Right kidney (tissue), 9 donors: ENCODE measurements around the gene THSD1.

ENCODE experiments used
- DNase-seq: peaks from one replicate; pipeline ENCODE4 v3.0.0-alpha.2; 2016
- long read RNA-seq, 8 donors: transcript quantifications; one replicate each; lab custom pipeline, GENCODE V29; 2026

Gene THSD1, protein sequence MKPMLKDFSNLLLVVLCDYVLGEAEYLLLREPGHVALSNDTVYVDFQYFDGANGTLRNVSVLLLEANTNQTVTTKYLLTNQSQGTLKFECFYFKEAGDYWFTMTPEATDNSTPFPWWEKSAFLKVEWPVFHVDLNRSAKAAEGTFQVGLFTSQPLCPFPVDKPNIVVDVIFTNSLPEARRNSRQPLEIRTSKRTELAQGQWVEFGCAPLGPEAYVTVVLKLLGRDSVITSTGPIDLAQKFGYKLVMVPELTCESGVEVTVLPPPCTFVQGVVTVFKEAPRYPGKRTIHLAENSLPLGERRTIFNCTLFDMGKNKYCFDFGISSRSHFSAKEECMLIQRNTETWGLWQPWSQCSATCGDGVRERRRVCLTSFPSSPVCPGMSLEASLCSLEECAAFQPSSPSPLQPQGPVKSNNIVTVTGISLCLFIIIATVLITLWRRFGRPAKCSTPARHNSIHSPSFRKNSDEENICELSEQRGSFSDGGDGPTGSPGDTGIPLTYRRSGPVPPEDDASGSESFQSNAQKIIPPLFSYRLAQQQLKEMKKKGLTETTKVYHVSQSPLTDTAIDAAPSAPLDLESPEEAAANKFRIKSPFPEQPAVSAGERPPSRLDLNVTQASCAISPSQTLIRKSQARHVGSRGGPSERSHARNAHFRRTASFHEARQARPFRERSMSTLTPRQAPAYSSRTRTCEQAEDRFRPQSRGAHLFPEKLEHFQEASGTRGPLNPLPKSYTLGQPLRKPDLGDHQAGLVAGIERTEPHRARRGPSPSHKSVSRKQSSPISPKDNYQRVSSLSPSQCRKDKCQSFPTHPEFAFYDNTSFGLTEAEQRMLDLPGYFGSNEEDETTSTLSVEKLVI
- long read RNA-seq, donor 1, result 0 reads
- long read RNA-seq, donor 2, partial matches to known transcripts, result 0 of 1 reads
- long read RNA-seq, donor 2, other reads (novel, unspliced or antisense), result 0 of 1 reads
- long read RNA-seq, donor 3, partial matches to known transcripts, result 0 of 1 reads
- long read RNA-seq, donor 3, other reads (novel, unspliced or antisense), result 0 of 1 reads
- long read RNA-seq, donor 4, result 0 reads
- long read RNA-seq, donor 5, partial matches to known transcripts, result 0 of 2 reads
- long read RNA-seq, donor 5, other reads (novel, unspliced or antisense), result 0 of 2 reads
- long read RNA-seq, donor 6, partial matches to known transcripts, result 5 of 8 reads
- long read RNA-seq, donor 6, other reads (novel, unspliced or antisense), result 0 of 8 reads
- long read RNA-seq, donor 7, partial matches to known transcripts, result 0 of 3 reads
- long read RNA-seq, donor 7, other reads (novel, unspliced or antisense), result 0 of 3 reads
- long read RNA-seq, donor 8, partial matches to known transcripts, result 0 of 1 reads
- long read RNA-seq, donor 8, other reads (novel, unspliced or antisense), result 0 of 1 reads

DNA sequence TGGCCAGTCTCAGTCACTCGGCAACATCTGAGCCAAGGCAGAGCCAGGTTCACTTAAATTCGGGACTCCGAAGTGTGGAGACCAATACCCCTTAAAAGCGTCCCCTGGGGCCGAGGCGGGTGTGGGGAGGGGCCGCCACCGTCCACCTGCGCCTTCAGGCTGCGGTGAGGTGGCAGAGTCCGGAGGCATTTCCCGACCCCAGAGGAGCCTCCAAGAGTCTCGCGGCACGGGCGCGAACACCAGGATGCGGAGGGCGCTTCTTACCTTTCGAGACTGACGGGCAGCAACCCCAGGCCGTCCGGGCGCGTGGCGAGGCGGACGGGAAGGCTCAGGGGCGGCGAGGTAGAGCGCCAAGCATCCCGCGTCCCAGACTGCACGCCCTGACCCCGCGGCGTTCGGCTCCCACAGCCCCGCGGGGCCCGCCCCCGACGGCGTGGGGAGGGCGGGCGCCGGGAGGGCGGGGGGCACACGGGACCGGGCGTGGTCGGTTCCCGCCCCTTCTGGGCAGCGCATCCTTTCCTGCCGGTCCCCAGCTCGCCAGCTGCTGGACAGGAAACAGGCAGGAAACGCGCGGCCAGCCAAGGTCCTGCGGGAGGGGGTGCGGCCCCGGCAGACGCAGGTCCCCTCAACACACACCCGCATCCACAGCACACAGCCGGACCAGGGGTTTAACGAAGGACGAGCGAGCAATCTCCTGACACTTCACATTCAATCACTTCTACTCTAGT lies at the start of gene THSD1:
THSD1 (minus strand) TSS at position 406 of the 728 bp plus-strand sequence. CDS start 3,572 bp downstream, outside the sequence.
- DNase-seq, result peak; percentile 49

DNA sequence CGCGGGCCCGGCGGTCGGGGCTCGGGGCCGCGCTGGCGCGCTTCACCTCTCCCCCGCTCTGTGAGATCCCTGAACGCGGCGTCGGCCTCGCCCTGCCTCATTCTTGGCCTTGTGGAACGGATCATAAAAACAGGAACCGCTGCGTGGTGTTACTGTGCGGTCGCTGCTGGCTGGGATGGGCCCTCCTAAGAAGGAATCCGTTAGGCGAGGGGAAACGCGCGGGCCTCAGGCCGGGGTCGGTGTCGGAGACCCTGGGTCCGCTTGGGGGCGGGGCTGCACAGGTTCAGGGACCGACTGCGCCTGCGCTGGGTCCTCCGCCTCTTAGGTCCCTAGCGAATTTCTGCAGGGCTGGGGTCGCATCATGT lies 49.7 kb upstream of the THSD1 start:
- DNase-seq, result peak; percentile 99

DNA sequence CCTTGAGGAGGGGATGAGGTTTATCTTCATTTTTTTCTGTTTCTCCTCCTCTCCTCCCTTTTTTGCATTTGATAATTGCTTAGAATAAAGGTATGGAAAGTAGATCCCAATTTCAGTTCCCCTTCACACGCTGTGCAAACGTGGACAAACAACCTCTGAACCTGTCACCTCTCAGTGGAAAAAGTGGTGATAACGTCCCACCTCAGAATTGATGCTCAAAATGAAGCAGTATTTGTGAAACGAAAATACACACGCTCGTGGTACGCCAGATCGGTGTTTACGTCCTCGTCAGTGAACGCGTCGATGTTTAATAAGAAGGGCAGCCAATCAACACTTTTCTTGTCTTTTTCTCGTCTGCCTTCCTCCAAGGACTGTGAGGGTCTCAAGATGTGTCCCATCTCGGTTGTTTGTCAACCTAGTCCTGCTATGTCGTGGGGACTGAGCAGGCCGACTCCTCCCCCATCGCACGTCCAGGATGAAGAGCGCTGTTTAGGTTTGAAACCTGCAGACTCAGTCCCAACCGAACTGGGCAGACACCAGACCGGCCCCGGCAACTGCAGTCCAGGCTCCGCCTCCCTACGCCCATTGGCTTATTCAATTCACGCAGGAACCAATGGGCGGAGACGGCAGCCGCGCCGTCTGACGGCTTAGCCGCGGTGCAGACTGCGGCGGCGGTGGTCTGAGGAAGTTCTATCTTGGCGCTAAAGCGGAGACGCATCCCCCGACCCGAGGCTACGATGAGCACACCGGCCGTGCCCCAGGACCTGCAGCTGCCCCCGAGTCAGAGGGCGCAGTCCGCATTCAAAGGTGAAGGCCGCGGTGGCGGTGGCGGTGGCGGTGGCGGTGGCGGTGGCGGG lies 49.1 kb upstream of the THSD1 start, which contains the start of gene CKAP2:
CKAP2 (plus strand) TSS at position 659 of the 857 bp plus-strand sequence; CDS start at position 738, 79 bp downstream.
- DNase-seq, result peak; percentile 94

DNA sequence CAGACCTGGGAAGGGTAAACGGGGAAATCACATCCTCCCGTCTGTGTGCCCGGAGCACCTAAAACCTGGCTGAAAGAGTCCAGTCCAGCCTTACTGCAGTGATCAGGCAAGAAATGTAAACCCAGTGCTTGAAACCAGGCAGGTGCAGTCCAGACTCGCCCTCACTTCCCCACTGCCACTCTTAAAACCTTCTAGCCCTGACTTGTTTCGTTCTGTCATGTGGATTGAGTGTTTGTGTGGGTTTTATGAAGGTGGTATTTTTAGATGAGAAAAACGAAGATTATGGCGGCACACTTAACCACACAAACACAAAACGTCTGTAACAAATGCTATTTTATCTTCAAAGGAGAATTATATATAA lies 48.5 kb upstream of the THSD1 start:
- DNase-seq, result peak; percentile 41

DNA sequence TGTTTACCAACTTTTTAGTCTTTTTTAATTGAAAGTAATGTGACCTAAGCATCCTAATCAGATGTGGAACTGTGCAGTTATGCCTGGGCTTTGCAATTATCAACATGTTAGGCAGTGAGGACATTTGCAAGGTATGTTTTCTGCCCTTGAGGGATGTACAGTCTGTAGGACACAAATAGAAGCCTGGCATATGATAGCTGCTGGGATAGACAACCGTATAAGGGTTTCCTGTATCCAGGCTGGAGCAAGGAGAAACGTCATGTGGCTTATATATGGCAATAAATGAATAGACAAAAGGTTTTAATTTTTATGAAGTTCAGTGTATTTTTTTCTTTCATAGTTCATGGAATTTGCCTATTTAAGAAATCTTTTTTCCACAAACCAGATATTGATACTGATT lies 46.5 kb upstream of the THSD1 start:
- DNase-seq, result no peak

DNA sequence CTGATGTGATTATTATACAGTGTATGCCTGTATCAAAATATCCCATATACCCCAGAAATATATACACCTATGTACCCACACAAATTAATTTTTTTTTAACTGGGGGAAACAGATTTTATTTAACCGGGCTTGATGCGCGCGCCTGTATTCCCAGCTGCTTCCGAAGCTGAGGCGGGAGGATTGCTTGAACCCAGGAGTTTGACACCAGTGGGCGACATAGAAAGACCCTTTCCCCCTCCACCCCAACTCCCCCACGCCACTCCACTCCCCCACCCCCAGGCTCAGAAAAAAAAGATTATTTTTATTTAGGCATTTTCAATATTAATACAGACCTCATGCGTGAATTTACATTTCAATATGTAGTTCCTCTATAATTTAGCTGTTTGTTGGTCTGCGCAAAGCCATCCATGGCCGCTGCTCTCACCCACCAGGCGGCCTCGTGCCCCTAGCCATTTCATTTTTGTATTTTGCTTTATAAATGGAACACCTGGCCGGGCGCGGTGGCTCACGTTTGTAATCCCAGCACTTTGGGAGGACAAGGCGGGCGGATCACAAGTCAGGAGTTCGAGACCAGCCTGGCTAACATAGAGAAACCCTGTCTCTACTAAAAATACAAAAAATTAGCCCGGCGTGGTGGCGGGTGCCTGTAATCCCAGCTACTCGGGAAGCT lies 45.3 kb upstream of the THSD1 start:
- no peak for DNase-seq

DNA sequence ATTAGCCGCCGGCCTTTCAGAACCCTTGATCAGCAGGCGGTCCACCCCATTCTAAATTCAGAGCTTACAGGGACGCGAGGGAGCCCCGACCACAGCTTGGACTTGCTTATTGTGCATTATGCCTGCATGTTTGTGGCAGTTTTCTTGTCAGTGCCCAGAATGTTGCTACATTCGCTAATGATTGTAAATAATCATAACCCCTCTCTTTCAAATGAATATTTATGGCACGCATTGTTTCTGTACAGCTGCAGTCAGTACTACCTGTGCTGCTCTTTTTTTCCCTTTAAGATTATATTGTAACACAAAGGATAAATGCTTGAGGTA lies 44.8 kb upstream of the THSD1 start:
- no peak for DNase-seq

DNA sequence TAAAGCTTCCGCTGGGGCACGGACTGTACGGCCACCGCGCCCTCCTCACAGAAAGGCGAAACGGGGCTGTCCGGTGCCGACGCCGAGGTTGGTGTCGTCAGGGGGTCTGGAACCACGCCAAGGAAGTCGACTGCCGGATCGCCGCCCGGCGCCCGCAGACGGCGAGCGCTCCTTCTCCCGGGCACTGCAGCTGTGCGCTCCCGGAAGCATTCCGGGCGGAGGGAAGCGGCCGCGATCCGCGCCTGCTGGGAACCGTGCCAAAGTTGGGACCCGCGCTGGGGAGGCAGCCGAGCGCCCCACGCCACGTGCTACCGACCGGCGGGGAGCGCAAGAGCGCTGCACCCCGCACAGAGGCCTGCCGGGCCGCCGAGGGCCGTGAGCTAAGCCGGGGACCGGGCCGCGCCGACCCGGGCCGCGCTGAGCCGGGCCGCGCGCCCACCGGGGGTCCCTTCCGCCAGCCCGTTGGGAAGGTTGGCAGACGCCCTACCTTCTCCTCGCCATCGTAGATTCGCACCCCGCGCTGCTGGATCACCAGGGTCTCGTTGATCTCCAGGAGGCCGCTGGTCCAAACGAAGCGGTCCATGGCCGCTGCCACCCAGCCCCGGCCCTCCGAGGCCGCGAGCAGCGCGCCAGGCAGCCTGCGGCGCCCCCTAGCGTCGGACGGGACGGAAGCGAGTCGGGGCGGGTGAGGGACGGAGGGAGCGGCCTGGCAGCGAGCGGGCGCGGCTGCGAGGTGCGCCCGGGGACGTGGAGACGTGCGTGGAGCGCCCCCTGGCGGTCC lies 44.2 kb upstream of the THSD1 start, which contains the start of gene VPS36:
VPS36 (minus strand) TSS at position 623 of the 781 bp plus-strand sequence; CDS start at position 583, 40 bp downstream.
- peak; percentile 99 for DNase-seq

DNA sequence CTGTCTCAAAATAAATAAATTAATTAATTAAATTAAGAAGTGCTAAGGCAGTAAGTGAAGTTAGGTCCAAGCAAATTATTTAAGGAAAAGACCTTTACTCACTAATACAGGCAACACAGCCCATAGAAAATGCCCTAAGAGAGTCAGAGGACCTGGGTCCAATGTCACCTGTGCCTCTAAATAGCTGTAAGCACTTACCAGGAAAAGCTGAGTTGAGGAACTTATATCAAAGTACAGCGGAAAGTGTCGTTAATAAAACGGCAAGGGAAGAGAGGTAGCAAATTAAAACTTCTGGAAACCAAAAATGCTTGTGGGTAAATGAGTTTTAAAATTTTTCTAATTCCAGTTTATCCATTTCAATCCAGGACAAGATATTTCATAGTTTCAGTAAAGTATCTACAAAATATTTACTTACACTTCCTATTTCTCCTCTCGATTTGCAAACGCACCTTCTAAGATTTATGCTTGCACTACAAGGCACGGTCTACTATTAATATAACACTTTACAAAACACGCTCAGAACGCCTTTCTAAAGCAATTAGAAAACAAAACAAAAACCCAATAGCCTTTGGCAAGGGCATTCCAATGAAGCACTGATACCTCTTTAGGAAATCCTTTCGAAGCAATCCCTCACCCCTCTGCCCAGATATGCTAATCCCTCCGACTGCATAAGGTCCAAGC lies 43.5 kb upstream of the THSD1 start:
- DNase-seq, result peak; percentile 21

DNA sequence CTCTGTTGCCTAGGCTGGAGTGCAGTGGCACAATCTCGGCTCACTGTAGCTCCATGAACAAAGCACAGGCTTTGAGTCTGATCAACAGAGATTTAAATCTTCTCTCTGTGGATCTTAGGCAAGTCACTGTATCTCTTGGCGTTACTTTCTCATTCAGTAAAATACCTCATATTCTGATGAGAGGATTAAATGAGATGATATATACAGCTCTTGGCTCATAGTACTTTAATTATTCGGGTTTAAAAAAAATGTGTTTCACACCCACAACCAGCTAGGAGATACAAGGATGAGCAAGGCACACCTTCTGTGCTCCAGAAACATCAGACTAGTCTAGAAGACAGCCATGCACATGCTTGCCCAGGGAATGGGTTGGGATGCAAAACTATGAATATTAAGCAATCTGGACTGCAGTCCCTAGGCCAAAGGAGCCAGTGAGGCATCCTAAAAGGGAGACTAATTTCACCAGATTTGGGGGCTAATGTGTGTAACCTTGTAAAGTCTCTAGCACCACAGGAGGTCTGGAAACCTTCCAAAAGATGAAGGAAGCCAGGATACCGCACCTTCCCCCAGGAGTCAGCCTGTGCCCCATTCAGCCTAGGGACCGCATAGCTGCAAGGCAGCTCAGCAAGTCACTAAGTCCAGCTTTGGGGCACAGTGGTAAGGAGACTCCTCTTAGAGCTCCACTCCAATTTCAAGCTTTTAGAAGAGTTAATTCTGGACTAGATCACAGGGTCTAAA lies 42.0 kb upstream of the THSD1 start:
- DNase-seq, result no peak

DNA sequence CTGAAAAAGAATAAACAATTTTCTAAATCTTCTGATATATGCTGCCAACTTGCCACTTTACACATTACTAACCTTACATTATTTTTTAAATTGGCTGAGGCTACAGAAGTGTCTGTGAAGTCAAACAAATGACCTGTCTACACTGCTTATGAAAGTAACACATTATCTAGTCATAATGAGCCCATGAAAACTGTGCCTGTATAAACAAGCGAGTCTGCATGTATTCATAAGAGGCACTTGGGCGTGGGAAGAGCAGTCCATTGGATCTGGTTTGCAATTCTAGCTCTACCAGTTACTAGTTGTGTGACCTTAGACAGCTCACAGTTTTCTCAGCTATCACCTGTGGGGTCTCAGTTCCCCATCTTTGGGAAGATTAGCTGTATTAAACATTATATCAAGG lies 41.4 kb upstream of the THSD1 start:
- DNase-seq, result no peak

DNA sequence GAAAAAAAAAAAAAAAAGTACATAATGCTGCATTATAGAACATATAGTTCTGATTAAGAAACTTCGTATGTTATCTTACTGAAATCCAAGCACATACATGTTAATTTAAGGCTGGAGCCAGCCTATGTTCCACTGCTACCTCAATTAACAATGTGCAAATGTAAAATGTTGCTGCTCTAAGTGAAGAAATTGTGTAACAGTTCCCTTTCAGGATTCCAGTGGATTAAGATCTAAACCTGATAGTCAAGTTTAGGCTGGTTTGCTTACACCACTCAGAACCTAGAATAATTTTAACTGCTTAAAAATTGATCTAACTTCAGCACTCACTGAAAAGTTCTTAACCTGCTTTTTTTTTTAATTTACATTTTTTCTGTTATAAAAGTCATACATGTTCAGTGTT lies 40.3 kb upstream of the THSD1 start:
- no peak for DNase-seq

DNA sequence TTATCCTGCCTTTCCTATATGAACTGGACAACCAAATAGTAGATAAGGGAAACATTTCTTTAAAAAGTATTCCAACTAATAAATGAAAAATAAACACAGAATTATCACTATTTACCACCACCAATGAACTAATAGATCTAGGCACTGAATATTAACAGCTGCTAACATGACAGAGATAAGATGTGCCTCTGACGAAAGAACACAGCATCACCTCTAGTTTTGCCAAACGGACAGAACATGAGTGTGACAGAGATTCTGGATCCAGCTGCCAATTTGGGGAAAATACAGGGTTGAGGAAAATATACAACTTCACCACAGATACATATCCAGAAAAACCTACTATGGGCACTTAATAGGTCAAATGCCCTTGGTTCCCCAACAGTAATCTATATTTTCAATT lies 26.5 kb upstream of the THSD1 start:
- no peak for DNase-seq

DNA sequence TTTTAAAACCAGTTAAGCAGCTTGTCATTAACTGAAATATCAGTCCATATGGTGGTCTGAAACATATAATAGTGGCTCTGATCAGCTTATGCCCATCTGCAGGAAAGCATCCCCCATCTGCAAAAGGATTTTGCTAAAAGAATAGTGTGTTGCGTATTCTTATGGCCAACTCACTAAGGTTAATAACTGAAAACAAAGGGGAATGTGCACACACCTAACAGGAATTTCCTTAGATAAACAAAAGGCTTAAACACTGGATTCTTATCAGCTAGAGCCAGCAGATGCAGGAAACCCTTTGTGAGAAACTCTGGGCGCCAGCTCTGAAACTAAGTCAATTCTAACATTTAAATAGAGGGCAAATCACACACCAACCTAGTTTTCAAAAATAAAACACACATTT lies 22.3 kb upstream of the THSD1 start:
- DNase-seq, result no peak

DNA sequence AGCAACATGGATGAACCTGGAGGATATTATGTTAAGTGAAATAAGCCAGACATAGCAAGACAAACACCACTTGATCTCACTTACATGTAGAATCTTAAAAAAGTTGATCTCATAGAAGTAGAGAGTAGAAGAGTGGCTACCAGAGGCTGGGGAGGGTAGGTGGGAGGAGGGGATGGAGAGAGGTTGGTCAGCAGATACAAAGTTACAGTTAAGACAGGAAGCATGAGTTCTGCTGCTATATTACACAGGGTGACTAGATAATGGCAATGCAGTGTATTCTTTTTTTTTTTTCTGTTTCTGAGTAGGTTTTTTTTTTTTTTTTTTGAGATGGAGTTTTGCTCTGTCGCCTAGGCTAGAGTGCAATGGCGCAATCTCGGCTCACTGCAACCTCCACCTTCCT lies 15.2 kb upstream of the THSD1 start:
- DNase-seq, result no peak

DNA sequence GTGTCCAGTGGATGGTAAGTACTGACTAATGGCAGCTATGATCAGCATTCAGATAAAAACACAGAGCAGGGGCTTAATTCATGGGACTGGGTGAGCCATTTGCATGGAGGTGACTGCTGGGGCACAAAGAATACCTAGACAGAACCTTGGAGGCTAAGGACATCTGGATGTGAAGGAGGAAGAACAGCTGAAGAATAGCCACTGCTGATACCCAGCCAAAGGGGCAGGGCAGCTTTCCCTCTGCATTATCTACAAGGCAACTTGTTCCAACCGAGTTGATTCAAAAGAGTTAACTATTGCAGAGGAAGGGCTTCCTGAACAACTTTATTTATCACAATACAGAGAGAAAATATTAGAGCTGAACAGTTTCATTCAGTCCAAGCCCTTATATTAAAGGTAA lies 13.1 kb upstream of the THSD1 start:
- no peak for DNase-seq

DNA sequence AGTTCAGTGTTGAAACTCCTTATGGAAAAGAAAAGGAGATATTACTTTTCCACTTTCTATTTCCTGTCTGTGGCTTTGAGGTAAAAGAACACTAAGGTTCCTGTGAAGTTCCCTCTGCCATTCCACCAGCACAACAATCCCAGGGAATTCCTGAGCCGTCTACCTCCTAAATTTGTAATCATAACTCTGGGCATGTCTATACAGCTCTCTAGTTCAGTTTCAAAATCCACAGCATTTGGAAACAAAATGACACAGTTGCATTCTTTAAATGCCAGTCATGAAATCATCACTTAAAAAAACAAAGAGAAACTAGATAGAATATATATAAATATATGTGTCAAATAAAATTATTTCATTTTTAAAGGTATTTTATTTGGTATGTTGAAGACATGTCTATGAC lies 9.0 kb upstream of the THSD1 start:
- DNase-seq, result no peak

DNA sequence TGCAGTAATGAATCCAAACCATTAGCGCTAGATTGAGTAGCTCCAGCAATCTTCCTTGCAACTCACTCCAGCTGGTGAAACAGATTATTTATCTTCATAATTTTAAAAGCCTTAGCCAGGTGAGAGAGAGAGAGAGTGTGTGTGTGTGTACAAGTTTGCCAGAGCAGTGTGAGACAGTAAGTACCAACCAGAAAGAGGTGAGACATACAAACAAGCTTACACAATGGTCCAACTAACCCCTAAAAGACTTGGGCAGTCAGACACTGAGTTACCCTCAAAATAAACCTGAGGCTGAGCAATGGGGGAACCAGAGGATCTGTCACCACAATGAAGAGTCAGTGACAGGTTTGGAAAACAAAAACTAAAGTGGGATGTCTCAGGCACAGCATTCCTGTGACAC lies 8.1 kb upstream of the THSD1 start:
- no peak for DNase-seq
